RCC 7860 (cell line): ENCODE measurements around the gene TET2.
A peak's percentile ranks its signal among the peaks of the same experiment; 100 is the strongest.

Experiments used
- DNase-seq: peaks from one replicate; pipeline ENCODE4 v3.0.0-alpha.2; 2015; ENCODE audit warnings: low spot score
- FAIRE-seq: peaks from 2 replicates; lab custom pipeline; 2012; peaks lifted over from hg19 to GRCh38; lab: Jason Lieb, UNC

TET2 gene

GRCh38 chr4:105179539-105180401, 33.1 kb downstream of the TET2 start:
- FAIRE-seq (peak; percentile 87), DNase-seq (peak; percentile 73)

DNA sequence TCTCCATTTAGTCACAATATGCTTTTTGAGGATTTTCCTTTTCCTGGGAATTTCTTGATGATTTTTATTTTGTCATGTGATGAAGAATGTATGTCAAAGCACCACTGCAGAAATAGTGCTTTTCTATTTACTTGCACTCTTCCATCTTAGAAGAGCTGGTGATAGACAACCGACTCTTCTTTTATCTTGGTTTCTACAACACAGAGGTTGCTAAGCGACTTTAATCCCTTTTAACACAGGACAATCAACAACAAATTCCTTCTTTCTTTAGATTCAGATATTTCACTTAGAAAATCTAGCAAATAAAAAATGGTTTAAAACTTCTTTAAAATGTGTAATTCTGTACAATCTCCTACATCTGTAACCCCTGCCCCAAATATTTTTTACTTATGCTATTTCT, 34.6 kb downstream of the TET2 start:
- FAIRE-seq = no peak
- DNase-seq = no peak

GRCh38 chr4:105182211-105182610, 35.5 kb downstream of the TET2 start:
- FAIRE-seq (no peak), DNase-seq (no peak)

- FAIRE-seq = peak; percentile 79
- DNase-seq = peak; percentile 49
These were observed 37.8 kb downstream of the TET2 start for GRCh38 chr4:105184316-105184980.

- FAIRE-seq (peak; percentile 80), DNase-seq (peak; percentile 66)
These were observed 40.1 kb downstream of the TET2 start for GRCh38 chr4:105186701-105187161.

DNA sequence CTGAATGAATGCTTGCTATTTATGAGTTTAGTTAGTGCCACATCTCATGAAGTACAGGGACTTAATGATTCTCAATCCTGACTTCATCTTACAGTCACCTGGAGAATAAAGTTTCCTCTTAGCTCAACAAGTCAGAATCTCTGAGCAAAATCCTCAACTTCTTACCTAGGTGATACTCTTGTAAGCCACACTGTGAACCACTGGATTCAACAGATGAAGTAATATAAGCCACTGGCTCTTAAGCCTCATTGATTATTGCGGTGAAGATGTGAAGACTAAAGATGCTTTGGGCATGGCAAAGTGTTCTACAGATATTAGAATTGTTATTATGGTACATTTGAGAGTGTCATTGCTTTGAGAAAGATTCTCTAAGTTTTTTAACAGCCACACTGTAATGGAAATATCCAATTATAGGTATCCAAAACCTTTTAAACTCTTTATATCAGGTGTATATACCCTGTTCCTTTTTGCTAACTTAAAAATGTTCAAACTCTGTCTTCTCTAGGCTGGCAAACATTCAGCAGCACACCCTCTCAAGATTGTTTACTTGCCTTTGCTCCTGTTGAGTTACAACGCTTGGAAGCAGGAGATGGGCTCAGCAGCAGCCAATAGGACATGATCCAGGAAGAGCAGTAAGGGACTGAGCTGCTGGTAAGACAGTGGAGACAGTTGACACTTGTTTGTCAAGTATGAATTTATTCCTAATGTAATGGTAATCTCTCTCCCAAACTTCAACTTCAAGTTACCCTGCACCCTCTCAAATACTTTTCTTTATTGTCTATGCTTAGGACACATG, 43.4 kb downstream of the TET2 start:
- DNase-seq = no peak
- no peak for FAIRE-seq

DNA sequence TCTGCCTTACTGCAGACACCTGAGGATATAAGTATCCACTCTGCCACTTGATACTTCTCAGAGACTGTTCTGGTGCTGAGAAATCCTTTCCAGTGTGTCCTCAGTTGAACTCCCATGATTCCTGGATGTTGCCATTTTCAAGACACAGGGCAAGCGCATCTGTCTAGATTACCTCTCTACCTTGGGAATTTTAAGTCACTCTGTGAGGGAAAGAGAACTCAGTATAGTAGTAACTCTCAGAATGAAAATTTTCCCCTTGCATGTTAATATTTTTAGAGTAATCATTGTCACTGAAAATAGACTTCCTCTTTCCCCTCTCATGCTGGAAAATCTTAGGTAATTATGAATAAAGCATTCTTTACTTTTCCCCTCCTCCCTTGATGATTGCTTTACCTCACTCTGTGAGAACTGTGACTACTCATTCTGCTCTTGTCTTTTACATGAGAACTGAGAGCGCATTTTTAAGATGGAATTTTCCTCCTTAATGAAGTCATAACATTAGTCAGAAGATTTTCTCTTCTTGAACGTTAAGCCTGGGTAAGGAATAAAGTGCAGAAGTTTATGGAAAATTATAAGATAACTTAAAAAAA, 45.0 kb downstream of the TET2 start:
- DNase-seq = peak; percentile 26
- FAIRE-seq = no peak

GRCh38 chr4:105192474-105192873, 45.8 kb downstream of the TET2 start:
- FAIRE-seq = no peak
- DNase-seq = no peak

GRCh38 chr4:105192910-105193309, 46.2 kb downstream of the TET2 start:
- FAIRE-seq = no peak
- DNase-seq = no peak

DNA sequence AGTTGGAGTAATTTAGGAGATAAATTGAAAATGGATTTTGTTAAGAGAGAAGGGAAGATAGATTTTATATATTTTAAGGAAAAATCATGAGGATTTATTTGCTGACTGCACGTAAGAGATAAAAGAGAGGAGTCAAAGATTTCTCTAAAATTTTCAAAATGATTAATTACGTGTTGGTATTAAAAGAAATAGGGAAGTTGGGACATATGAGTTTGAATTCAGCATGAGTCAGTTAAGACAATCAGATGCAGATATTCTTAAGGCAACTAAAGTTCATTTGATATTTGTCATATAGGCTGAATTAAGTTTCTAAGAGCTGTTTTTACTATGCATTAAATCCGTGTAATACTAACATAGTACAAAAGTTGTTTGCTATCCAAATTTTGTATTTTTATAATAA, 46.9 kb downstream of the TET2 start:
- DNase-seq (no peak), FAIRE-seq (no peak)

DNA sequence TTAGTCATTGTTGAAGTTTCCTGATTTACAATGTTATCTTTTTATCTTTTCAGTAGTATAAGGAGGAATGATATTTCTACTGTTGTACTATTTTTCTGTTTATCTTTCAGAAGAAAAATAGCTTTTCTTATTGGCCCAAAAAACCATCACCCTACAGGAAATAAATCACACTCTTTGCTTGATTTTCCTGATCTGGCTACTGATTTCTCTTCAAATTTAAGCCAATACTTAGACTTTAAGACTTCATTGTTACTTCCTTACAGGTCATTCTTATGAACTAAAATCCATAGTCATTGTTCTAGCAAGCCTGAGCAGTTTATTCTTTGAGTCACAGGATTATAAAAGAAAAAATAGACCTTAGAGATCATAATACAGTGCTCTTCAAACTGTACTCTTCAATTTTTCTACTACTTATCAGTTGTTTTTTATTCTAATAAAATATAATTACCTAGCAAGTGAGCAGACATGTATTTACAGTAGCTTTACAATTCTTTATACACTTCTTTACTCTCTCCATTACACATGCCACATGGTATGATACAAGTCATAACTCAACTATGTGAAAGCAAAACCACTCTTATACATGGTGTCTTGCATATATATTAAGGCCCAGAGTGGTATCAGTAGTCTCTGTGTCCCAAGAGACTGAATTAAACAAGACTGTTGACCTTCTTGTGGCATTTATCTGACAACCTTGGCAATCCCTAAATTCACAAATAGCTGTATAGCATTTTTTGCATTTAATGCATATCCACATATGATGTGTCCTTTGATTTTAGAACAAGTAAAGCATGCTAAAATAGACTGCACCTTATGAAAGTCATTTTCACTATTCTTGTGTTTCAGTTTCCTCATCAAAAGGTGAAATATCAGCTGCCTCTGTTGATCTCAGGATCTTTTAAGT, 47.9 kb downstream of the TET2 start:
- DNase-seq = peak; percentile 52
- FAIRE-seq = no peak

- DNase-seq (no peak), FAIRE-seq (no peak)
These were observed 50.0 kb downstream of the TET2 start for GRCh38 chr4:105196523-105197145.

- DNase-seq (no peak), FAIRE-seq (no peak)
These were observed 51.1 kb downstream of the TET2 start for GRCh38 chr4:105197777-105198176.

DNA sequence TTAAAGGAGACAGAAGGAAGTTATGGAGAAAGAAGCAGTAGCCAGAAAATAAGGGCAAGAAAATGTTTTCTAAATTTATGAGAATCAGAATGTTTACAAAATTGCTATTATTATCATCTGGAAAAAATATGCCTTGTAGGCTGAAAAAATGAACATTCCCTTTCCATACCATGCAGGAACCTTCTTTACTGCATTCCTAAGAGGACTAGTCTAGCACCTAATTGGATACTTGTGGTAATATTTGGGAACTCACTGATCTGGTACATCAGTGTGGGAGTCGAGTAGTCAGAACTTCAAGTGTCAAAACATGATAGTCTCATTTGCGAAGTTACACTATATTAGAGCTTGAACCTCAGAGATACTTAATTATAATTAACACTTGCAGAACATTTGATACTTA, 51.9 kb downstream of the TET2 start:
- FAIRE-seq (no peak), DNase-seq (no peak)

GRCh38 chr4:105206214-105206613, 59.5 kb downstream of the TET2 start:
- no peak for DNase-seq
- no peak for FAIRE-seq

- FAIRE-seq (no peak), DNase-seq (no peak)
These were observed 60.7 kb downstream of the TET2 start for GRCh38 chr4:105207386-105207785.

- FAIRE-seq = no peak
- no peak for DNase-seq
These were observed 61.9 kb downstream of the TET2 start for GRCh38 chr4:105208561-105208960.

DNA sequence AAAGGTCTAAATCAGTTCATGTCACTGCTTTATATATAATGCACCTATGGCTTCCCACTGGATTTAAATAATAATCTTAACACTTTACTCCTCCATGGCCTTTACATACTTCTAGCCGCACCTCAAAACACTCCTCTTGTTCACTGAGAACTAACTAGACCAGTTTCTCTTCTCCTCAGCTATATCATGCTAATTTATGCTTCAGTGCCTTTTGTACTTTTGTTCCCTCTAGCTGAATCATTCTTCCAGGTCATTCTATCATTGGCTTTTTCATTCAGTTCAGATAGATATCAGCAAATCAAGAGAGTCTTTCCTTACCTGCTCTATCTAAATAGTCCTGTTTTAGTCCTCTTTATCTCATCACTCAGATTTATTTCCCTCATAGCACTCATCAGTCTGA, 64.2 kb downstream of the TET2 start:
- no peak for FAIRE-seq
- no peak for DNase-seq

DNA sequence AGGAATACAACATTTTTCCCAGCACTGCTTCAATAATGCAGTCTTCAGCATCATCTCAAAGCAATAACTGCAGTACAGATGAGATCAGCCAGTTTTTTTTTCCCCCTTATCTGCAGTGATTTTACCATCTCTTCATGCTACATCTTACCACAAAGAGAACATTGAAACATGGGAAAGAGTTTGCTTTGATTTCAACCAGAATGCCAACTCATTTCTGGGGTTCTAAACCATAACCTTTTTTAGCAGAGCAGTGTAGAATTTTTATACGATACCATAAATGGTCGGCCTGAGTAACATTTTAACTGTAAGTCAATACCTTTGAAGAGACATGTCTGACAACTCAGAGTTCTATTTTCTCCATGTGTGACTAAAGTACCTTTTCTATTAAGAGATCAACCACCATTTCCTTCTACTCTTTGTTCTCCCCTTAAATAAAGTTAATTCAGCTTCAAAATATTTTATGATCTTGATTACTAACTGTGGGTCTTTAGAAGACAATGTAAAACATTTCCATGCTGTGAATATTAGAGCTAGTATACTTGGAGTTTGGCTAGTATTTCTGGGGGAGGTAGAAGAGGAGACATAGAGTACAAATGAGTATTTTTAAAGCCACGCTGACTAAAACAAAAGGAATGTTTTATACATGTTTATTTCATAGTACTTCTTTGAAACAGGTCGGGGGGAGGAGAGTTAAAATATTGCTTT, 69.1 kb downstream of the TET2 start:
- peak; percentile 41 for DNase-seq
- FAIRE-seq = peak; percentile 68
